Stimulated activated CD8-positive, alpha-beta memory T cell treated with anti-CD3 and anti-CD28 coated beads, Interleukin-12 subunit alpha, Interleukin-12 subunit beta, amount 100 ng/mL, for 24 hours (primary cell): ENCODE data around the gene CASD1.
A peak's percentile ranks its signal among the peaks of the same experiment; 100 is the strongest.

Source experiments
- DNase-seq: peaks from one replicate; pipeline ENCODE4 v3.0.0-alpha.2; 2020; ENCODE audit errors: extremely low read depth

The CASD1 gene

DNA sequence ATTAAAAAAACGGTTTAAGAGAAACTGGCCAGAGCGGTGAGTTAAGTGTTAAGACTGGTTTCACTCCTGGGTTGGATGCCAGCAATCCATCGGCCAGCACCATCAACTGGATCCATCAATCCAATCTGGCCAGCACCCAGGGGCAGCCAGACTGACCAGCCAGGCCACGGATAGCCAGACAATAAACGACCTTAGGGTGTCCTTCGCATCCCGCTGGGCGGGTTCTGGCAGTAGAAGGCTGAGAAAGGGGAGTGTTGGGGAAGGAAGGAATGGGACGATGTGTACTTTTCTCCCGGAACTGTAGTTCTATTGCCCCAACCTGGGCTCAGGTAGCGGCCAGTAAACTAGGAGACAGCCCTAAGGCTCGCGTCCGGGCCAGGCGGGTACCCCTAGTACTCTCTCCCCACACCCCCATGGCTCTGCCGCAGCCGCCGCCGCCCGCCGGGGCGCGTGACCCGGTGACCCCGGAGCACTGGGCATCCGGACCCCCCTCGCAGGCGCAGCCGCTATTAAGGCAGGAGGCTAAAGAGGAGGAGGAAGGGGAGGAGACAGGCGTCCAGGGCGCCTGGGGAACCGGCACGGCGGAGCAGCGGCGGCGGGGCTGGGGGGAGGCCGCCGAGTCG is at the start of gene CASD1:
TSS of gene CASD1 (plus strand) at position 546 of the 623 bp plus-strand sequence. CDS start 276 bp downstream, outside the sequence.
- peak; percentile 24 for DNase-seq

DNA sequence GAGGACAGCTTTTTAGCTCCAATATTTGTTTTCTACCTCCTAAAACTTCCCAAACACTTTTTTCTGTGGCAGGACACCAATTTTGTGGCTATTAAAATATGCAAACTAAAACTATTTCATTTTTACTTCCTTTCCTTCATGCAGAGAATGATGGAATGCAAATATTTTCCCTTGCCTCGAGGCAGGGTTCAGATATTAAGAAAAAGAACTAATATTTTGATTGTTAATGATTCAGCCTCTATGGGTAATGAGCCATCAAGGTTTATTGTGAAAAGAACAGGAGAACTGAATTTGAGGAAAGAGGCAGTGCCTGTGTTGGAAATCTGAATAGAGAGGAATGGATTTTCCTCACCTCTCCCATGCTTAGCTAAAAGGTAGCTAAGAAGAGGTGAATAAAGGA is 43.1 kb upstream of the CASD1 start:
- DNase-seq, result no peak

- no peak for DNase-seq
Observed at GRCh38 chr7:94471604-94472003, 38.0 kb upstream of the CASD1 start.

GRCh38 chr7:94472608-94473007 is 37.0 kb upstream of the CASD1 start:
- no peak for DNase-seq

- no peak for DNase-seq
Observed at GRCh38 chr7:94476251-94476840, 33.3 kb upstream of the CASD1 start.

GRCh38 chr7:94477878-94478277 is 31.7 kb upstream of the CASD1 start:
- DNase-seq, result no peak

GRCh38 chr7:94478648-94479214 is 30.9 kb upstream of the CASD1 start:
- no peak for DNase-seq

DNA sequence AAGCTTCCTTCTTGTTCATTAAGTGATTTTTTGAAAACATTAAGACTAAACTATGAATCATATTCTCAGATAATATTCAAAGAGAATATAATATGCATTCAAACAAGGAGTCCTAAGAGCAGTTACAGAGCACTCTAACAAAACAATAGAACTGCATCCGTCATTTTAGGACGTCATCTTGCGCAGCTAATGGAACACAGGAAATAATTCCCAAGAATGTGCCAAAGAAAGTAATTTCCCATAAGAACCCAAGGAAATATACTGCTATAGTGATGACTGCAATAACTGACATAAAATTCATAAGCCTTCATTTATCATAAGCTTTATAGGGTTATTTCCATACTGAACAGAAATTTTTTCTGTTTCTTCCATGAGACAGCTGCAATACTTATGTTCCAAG is 28.3 kb upstream of the CASD1 start:
- DNase-seq, result no peak

DNA sequence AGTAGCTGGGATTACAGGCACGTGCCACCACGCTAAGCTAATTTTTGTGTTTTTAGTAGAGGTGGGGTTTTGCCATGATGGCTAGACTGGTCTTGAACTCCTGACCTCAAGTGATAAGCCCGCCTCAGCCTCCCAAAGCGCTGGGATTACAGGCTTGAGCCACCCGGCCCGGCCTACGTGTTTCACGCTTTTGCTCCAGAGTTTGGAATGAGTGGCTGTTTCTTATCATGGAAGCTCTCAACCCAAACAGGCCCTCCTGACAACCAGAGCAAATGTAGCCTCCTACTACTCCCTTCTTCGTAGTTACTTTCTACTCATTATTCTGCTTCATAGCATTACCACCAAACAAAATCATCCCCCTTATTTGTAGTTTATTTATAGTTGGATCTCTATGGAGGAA is 26.8 kb upstream of the CASD1 start:
- no peak for DNase-seq

DNA sequence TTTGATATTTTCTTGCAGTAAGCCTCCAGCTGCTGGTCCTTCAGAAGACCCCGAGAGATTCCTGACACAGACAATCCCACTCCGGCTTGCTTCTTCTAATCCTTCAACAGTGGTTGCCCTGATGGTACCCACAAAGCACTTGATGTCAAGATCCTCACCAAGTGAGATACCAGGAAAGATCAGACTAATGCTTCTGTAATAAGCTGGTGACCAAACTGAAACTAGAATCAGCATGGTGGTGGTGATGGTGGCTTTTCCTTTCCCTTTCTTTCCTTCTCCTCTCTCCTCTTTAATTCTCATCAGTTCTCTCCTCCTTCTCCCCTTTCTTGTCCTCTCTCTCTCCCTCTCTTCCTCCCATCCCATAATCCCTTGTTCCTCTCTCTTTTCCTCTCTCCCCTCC is 25.8 kb upstream of the CASD1 start:
- no peak for DNase-seq

GRCh38 chr7:94486216-94486615 is 23.4 kb upstream of the CASD1 start:
- no peak for DNase-seq

DNA sequence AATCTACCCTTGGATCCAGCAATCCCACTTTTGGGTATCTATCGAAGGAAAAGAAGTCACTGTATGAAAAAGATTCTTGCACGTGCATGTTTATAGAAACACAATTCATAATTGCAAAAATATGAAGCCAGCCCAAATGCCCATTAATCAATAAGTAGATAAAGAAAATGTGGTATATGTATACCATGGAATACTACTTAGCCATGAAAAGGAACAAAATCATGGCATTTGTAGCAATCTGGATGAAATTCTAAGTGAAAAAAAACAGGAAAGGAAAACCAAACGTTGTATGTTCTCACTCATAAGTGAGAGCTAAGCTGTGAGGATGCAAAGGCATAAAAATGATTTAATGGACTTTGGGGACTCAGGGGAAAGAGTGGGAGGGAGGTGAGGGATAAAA is 18.2 kb upstream of the CASD1 start:
- no peak for DNase-seq

DNA sequence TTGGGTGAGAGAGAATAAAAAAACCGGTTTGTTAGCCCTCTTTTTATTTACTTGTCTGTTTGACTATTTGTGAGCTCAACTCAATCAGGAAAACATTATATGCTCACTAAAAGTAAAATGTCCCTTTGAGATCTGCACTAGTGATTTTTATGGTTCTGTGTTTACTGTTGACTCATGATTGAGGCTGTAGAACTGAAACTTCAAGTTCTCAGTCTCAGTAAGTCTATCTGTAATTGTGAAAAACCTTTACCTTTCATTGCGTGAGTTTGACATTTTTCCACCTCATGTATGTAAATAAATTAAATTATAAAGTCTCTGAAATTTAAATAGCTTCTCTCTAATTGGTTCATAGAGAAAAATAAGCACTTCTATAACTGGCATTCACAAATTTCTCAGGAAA is 17.0 kb upstream of the CASD1 start:
- no peak for DNase-seq

DNA sequence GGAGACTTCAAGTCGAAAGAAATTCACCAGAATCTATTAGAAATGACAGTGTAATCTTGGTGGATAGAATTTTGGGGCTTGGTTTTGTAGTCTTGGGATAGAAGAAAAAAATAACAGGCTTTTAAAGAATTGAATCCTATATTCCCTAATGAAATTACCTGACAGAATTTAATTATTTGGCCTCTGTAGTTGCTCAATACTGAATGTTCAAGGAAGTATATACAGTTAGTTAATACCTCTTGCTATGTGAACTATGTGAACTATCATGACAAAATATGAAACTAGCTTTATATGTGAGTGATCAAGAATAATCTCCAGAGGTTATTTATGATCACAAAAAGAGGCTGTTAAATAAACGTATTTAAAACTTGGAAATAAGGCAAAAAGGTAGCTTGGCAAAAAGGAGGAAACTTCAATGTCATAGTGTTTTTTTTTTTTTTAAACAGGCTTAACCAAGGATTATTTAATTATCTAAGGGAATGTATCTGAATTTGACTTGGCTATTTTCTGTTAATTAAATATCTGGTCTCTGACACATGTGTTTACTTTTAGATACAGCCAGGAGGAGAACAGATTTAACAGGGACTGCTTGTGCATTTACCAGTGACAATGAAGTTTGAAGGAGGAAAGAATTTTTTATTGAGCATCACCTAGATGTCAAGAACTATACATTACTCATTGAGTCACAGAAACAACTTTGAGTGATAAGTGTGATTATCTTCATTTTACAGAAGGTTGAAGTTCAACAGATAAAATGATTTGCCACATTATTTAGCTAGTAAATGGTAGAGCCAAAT is 11.5 kb upstream of the CASD1 start:
- DNase-seq, result no peak

- no peak for DNase-seq
Observed at GRCh38 chr7:94498918-94499317, 10.7 kb upstream of the CASD1 start.

- no peak for DNase-seq
Observed at GRCh38 chr7:94507462-94507861, 2.1 kb upstream of the CASD1 start.

DNA sequence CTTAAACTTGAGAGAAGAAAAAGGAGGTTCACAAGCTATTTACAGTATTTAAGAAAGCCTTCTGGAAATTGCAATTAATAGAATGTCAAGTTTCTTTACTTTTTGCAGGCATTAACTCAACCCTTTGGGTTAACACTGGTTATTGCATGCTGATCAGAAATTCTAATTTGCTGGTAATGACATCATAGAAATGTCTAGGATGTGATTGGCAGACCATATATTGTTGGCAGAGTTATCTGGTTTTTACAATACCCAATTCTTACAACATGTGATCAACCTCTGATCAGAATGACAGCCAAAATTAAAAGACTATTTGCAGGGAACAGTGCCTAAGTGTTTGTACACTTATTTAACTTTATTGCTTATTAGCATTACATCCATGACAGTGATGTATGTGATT is 1.6 kb upstream of the CASD1 start:
- no peak for DNase-seq

- DNase-seq, result peak; percentile 25
Observed at GRCh38 chr7:94509887-94510581, 425 bp downstream of the CASD1 start.

- DNase-seq, result no peak
Observed at GRCh38 chr7:94510582-94511496, 1.2 kb downstream of the CASD1 start.

GRCh38 chr7:94511718-94512117 is 2.1 kb downstream of the CASD1 start:
- DNase-seq, result no peak
